ENCODE results near the gene SFTPA2.
"Not testable (repeated sequence)": the region's sequence is repeated elsewhere in the genome, so short reads cannot be mapped to it uniquely, and the experiment has no call there.

DNA sequence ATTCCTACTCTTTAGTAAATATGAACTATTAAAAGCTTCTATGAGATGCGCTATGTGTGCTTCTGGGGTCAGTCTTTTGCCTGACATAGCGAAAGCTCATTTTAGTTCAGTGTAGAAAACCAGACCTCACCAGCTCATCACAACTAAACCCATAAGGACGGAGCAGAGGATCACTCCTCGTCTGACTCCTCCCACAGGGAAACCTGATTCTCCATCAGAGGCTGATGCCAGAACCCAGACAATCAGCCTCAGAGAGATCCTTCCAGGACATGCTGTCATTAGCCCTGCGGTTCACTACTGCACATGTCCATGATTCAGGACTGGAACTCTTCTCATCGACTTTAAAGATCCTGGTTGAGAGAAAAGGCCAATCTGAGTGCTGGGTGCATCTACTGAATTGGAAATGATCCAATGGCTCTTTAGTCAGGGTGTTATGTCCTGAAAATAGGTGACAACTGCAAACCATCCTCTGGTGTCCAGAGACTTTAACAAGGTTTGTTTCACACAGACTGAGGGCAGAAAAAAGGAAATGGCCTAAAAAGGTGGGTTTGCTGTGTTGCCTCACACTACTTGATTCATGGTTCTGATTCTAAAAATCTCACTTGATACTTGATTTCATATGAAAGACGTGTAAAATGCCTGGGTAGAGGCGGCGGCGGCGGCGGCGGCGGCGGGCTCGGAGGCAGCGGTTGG lies 48.2 kb downstream of the SFTPA2 start, which contains the start of gene EIF5AL1:
- TF ChIP-seq EZH2 (optimal IDR thresholded peaks at IDR 0.05; ENCODE audit: low read depth, low read length) = not testable (repeated sequence)
- TF ChIP-seq, protein P1, sequence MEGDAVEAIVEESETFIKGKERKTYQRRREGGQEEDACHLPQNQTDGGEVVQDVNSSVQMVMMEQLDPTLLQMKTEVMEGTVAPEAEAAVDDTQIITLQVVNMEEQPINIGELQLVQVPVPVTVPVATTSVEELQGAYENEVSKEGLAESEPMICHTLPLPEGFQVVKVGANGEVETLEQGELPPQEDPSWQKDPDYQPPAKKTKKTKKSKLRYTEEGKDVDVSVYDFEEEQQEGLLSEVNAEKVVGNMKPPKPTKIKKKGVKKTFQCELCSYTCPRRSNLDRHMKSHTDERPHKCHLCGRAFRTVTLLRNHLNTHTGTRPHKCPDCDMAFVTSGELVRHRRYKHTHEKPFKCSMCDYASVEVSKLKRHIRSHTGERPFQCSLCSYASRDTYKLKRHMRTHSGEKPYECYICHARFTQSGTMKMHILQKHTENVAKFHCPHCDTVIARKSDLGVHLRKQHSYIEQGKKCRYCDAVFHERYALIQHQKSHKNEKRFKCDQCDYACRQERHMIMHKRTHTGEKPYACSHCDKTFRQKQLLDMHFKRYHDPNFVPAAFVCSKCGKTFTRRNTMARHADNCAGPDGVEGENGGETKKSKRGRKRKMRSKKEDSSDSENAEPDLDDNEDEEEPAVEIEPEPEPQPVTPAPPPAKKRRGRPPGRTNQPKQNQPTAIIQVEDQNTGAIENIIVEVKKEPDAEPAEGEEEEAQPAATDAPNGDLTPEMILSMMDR (IDR thresholded peaks at IDR 0.05; ENCODE audit: low read length) = not testable (repeated sequence)
